IgD-negative memory B cell (primary cell): ENCODE results near the gene CUEDC1. TPM values are rescaled to one million over a fixed set of nuclear protein-coding genes. Genes with fewer than 3 reads are reported as not detected.
"Not testable (repeated sequence)": the region's sequence is repeated elsewhere in the genome, so short reads cannot be mapped to it uniquely, and the experiment has no call there.

Experiments
- H3K27ac Mint-ChIP-seq, 3 donors: one replicate each; pipeline ENCODE4 v1.8.0; 2020 to 2022; ENCODE audit warnings: mild to moderate bottlenecking in 3 of 3, mixed read lengths in 3 of 3, moderate library complexity in 1 of 3
- H3K27me3 Mint-ChIP-seq: one replicate; pipeline ENCODE4 v1.8.0; 2021; ENCODE audit warnings: mixed read lengths
- H3K36me3 Mint-ChIP-seq: one replicate; pipeline ENCODE4 v1.8.0; 2020; ENCODE audit warnings: mild to moderate bottlenecking, mixed read lengths
- H3K4me1 Mint-ChIP-seq, 3 donors: one replicate each; pipeline ENCODE4 v1.8.0; 2020 to 2022; ENCODE audit warnings: mixed read lengths in 3 of 3, mild to moderate bottlenecking in 1 of 3
- H3K4me3 Mint-ChIP-seq, 4 donors: one replicate each; pipeline ENCODE4 v1.8.0; 2020 to 2022; ENCODE audit warnings: mild to moderate bottlenecking in 4 of 4, mixed read lengths in 4 of 4, moderate library complexity in 3 of 4
- H3K9me3 Mint-ChIP-seq, 3 donors: one replicate each; pipeline ENCODE4 v1.8.0; 2020 to 2021; ENCODE audit warnings: mixed read lengths in 3 of 3, mild to moderate bottlenecking in 1 of 3
- polyA plus RNA-seq: library from polyadenylated mRNA; unstranded; fragments of 300-500 nt; fragmentation: Illumina TruSeq; gene quantifications from one replicate; pipeline ENCODE4 v1.2.3, GENCODE V29; 2021

The CUEDC1 gene
- polyA plus RNA-seq, 1 donor from 2014 or later = not detected

GRCh38 chr17:57974053-57974824, 19.0 kb upstream of the CUEDC1 start:
- H3K4me3 Mint-ChIP-seq, H3K4me1 Mint-ChIP-seq, H3K27ac Mint-ChIP-seq, H3K27me3 Mint-ChIP-seq, H3K36me3 Mint-ChIP-seq, H3K9me3 Mint-ChIP-seq: not testable (repeated sequence)

DNA sequence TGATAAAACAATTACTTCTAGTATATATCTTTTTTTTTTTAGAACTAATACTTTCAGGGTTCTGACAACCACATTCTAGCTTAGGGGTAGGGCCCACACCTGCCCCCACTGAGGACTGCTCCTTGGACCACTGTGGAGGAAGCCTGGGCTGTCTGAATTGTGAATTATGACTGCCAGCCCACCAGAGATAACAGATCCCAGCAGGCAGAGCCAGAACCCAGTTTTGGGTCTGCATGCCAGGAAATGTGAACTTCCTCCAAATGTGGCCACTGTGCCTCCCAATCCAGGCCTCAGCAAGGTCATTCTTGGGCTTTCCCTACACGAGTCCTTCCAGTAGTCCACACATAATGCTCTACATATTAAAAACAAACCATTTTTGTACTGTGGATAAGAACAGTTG, 16.9 kb upstream of the CUEDC1 start:
- peaks cover 3% of the 10 kb centered on the region for H3K36me3 Mint-ChIP-seq

DNA sequence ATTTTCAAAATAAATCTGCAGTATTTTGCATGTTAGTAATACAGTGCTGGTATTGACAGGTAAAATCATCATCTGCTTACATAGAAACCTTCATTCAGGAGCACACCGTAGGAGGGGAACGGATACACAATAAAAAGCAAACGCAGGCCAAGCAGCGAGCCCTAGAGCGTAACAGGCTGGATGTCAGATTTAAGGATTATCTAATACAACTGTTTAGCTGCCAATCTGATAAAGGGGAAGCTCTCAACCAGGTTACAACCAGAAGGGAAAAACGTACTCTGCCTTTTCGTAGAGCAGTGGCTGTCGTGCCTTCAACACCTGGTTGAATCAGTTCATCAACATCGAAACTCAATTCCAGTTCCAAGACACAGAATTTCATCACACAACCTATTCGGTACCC, 16.4 kb upstream of the CUEDC1 start:
- no peak overlapping the region for H3K4me3 Mint-ChIP-seq
- H3K4me1 Mint-ChIP-seq = peaks cover 0 to 2% (median 0%) of the 10 kb centered on the region in 3 donors
- peaks cover 2% of the 10 kb centered on the region for H3K36me3 Mint-ChIP-seq
- no peak overlapping the region for H3K27ac Mint-ChIP-seq
- no peaks in the 10 kb centered on the region for H3K9me3 Mint-ChIP-seq
- peaks cover 5% of the 10 kb centered on the region for H3K27me3 Mint-ChIP-seq

More for the DNA sequence above, 16.9 kb upstream of the CUEDC1 start:
- Mint-ChIP-seq H3K27ac (no peak overlapping the region), H3K4me1 (peaks cover 0 to 2% (median 0%) of the 10 kb centered on the region in 3 donors), H3K4me3 (no peak overlapping the region), H3K27me3 (peaks cover 5% of the 10 kb centered on the region), H3K9me3 (no peaks in the 10 kb centered on the region)

GRCh38 chr17:57970710-57971109, 15.5 kb upstream of the CUEDC1 start:
- Mint-ChIP-seq H3K9me3 (no peaks in the 10 kb centered on the region), H3K27ac (no peak overlapping the region), H3K4me1 (peaks cover 0 to 2% (median 0%) of the 10 kb centered on the region in 3 donors), H3K4me3 (no peak overlapping the region), H3K36me3 (peaks cover 2% of the 10 kb centered on the region), H3K27me3 (peaks cover 7% of the 10 kb centered on the region)

GRCh38 chr17:57968456-57968855, 13.2 kb upstream of the CUEDC1 start:
- peaks cover 15% of the 10 kb centered on the region for H3K27me3 Mint-ChIP-seq
- H3K27ac Mint-ChIP-seq = no peak overlapping the region
- peaks cover 2% of the 10 kb centered on the region for H3K36me3 Mint-ChIP-seq
- H3K4me3 Mint-ChIP-seq = no peak overlapping the region
- peaks cover 0 to 2% (median 0%) of the 10 kb centered on the region in 3 donors for H3K4me1 Mint-ChIP-seq
- H3K9me3 Mint-ChIP-seq = no peaks in the 10 kb centered on the region

- H3K36me3 Mint-ChIP-seq = peaks cover 2% of the 10 kb centered on the region
- H3K9me3 Mint-ChIP-seq = no peaks in the 10 kb centered on the region
- H3K27ac Mint-ChIP-seq = no peak overlapping the region
- H3K27me3 Mint-ChIP-seq = peaks cover 23% of the 10 kb centered on the region
- H3K4me3 Mint-ChIP-seq = no peak overlapping the region
- H3K4me1 Mint-ChIP-seq = peaks cover 0 to 2% (median 0%) of the 10 kb centered on the region in 3 donors
Observed at GRCh38 chr17:57966875-57967274, 11.7 kb upstream of the CUEDC1 start.

GRCh38 chr17:57966246-57966645, 11.0 kb upstream of the CUEDC1 start:
- H3K4me3 Mint-ChIP-seq = no peak overlapping the region
- peaks cover 0 to 2% (median 0%) of the 10 kb centered on the region in 3 donors for H3K4me1 Mint-ChIP-seq
- H3K9me3 Mint-ChIP-seq = no peaks in the 10 kb centered on the region
- H3K27ac Mint-ChIP-seq = no peak overlapping the region
- H3K36me3 Mint-ChIP-seq = peaks cover 2% of the 10 kb centered on the region
- peaks cover 23% of the 10 kb centered on the region for H3K27me3 Mint-ChIP-seq

GRCh38 chr17:57965521-57966160, 10.4 kb upstream of the CUEDC1 start:
- H3K9me3 Mint-ChIP-seq = no peaks in the 10 kb centered on the region
- no peak overlapping the region for H3K27ac Mint-ChIP-seq
- peaks cover 2% of the 10 kb centered on the region for H3K36me3 Mint-ChIP-seq
- no peak overlapping the region for H3K4me3 Mint-ChIP-seq
- peaks cover 26% of the 10 kb centered on the region for H3K27me3 Mint-ChIP-seq
- H3K4me1 Mint-ChIP-seq = peaks cover 0 to 2% (median 0%) of the 10 kb centered on the region in 3 donors

DNA sequence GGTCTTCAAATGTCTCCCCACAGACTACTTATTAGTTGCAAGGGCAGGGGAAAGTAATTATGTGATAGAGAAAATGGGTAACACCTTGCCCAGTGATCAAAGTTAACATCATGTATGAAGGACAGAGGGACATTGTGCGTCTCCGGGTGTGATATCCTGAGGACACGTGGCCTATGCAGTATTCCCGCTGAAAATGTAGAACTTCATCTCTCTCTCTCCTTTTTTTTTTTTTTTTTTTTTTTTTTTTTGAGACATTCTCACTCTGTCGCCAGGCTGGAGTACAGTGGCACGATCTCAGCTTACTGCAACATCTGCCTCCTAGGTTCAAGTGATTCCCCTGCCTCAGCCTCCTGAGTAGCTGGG, 7.9 kb upstream of the CUEDC1 start:
- Mint-ChIP-seq H3K4me3 (no peak overlapping the region), H3K36me3 (no peaks in the 10 kb centered on the region), H3K4me1 (no peaks in the 10 kb centered on the region), H3K27me3 (peaks cover 39% of the 10 kb centered on the region), H3K9me3 (no peaks in the 10 kb centered on the region), H3K27ac (no peak overlapping the region)

GRCh38 chr17:57962279-57963148, 7.3 kb upstream of the CUEDC1 start:
- peaks cover 45% of the 10 kb centered on the region for H3K27me3 Mint-ChIP-seq
- no peaks in the 10 kb centered on the region for H3K9me3 Mint-ChIP-seq
- no peaks in the 10 kb centered on the region for H3K36me3 Mint-ChIP-seq
- peaks cover 0 to 1% (median 1%) of the 10 kb centered on the region in 3 donors for H3K4me1 Mint-ChIP-seq
- no peak overlapping the region for H3K4me3 Mint-ChIP-seq
- H3K27ac Mint-ChIP-seq = no peak overlapping the region

GRCh38 chr17:57959929-57960328, 4.7 kb upstream of the CUEDC1 start:
- peaks cover 56% of the 10 kb centered on the region for H3K27me3 Mint-ChIP-seq
- peaks cover 10 to 15% (median 14%) of the 10 kb centered on the region in 3 donors for H3K4me1 Mint-ChIP-seq
- H3K4me3 Mint-ChIP-seq = no peak overlapping the region
- no peaks in the 10 kb centered on the region for H3K9me3 Mint-ChIP-seq
- H3K36me3 Mint-ChIP-seq = no peaks in the 10 kb centered on the region
- H3K27ac Mint-ChIP-seq = no peak overlapping the region

- not testable (repeated sequence) for H3K27ac Mint-ChIP-seq, H3K36me3 Mint-ChIP-seq, H3K4me3 Mint-ChIP-seq, H3K9me3 Mint-ChIP-seq
- Mint-ChIP-seq H3K4me1 (peaks cover 10 to 18% (median 14%) of the 10 kb centered on the region in 3 donors), H3K27me3 (peaks cover 60% of the 10 kb centered on the region)
Observed at GRCh38 chr17:57958391-57958790, 3.2 kb upstream of the CUEDC1 start.

DNA sequence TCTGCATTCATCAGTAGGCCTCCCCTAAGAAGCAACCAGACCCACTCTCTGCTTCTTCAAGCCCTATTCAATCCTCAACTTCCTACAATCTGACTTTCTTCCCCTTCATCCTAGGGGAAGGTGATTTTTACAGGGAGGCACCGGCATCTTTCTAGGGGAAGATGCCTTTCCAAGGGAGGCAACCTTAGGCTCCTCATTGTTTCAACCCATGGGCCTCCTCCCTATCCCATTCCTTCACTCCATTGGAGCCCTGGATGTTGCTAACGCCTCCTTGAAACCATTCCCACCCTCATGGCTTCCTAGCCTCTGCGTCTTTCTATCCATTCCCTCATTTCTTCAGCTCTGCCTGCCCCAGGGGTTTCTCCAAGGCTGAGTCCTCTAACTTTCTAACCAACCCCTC, 2.7 kb upstream of the CUEDC1 start:
- no peaks in the 10 kb centered on the region for H3K9me3 Mint-ChIP-seq
- H3K36me3 Mint-ChIP-seq = no peaks in the 10 kb centered on the region
- H3K27ac Mint-ChIP-seq = no peak overlapping the region
- H3K27me3 Mint-ChIP-seq = peaks cover 63% of the 10 kb centered on the region
- H3K4me1 Mint-ChIP-seq = peaks cover 15 to 18% (median 16%) of the 10 kb centered on the region in 3 donors
- peak overlapping the region in 3 of 4 donors; percentile 1 to 55 (median 16) for H3K4me3 Mint-ChIP-seq

DNA sequence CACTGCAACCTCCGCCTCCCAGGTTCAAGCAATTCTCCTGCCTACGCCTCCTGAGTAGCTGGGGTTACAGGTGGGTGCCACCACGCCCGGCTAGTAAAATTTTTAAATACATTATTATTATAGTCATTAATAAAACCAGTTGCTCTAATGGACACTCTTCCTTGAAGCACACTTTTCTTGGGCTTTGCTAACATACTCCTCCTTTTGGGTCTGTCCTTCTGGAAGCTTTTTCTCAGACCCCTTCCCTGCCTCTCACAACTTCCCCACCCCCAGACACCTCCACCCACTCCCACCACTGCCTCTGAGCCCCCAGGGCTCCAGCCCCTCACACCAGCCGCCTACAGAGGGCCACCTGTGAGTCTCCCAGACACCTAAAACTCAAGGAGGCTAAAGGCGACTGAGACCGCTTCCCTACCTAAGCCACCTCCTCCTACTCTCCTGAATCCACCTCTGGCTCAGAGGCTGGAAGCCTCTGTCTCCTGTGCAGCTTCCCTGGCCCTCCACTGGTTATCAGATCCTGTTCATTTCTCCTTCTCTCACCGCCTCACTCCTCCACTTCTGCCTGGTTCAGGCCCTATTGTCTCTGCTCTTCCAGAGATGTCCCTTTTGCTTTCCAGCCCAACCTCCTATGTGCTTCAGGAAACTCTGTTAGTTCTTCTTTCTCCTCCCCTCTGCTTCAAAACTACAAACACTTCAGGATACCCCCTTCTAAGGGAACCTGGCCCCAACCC, 2.1 kb upstream of the CUEDC1 start:
- H3K36me3 Mint-ChIP-seq = no peaks in the 10 kb centered on the region
- no peaks in the 10 kb centered on the region for H3K9me3 Mint-ChIP-seq
- peak overlapping the region in 3 of 4 donors; percentile 1 to 55 (median 16) for H3K4me3 Mint-ChIP-seq
- H3K27ac Mint-ChIP-seq = no peak overlapping the region
- H3K4me1 Mint-ChIP-seq = peaks cover 16 to 21% (median 18%) of the 10 kb centered on the region in 3 donors
- peaks cover 66% of the 10 kb centered on the region for H3K27me3 Mint-ChIP-seq
